Omental fat pad (tissue), 4 donors: ENCODE results near the gene SLC25A4. TPM values are rescaled to one million over a fixed set of nuclear protein-coding genes. Genes with fewer than 3 reads are reported as not detected.

Source experiments
- ATAC-seq: fragments of 150-250 bp; one replicate; pipeline ENCODE4 v1.9.1; 2016; ENCODE audit warnings: mild to moderate bottlenecking, moderate library complexity; ENCODE audit not compliant: low FRiP score
- DNase-seq: peaks from one replicate; pipeline ENCODE4 v3.0.0-alpha.2; 2019; ENCODE audit warnings: low spot score
- total RNA-seq, 4 donors: library from RNA; depleted of rRNA; stranded (reverse); fragments of >200 nt; gene quantifications; one replicate each; pipeline ENCODE4 v1.1.0, GENCODE V29; 2016
- TF ChIP-seq, protein P1 (sequence below), 3 donors: fragments of 450-650 bp; IDR thresholded peaks; one replicate each; pipeline ENCODE4 v1.5.1; 2016 to 2017; ENCODE audit warnings: antibody characterized with exemption in 3 of 3, mild to moderate bottlenecking in 3 of 3, moderate library complexity in 2 of 3

Gene SLC25A4
- total RNA-seq, 4 donors from 2014 or later = 14.4 to 25.9 (median 20.2) TPM

DNA sequence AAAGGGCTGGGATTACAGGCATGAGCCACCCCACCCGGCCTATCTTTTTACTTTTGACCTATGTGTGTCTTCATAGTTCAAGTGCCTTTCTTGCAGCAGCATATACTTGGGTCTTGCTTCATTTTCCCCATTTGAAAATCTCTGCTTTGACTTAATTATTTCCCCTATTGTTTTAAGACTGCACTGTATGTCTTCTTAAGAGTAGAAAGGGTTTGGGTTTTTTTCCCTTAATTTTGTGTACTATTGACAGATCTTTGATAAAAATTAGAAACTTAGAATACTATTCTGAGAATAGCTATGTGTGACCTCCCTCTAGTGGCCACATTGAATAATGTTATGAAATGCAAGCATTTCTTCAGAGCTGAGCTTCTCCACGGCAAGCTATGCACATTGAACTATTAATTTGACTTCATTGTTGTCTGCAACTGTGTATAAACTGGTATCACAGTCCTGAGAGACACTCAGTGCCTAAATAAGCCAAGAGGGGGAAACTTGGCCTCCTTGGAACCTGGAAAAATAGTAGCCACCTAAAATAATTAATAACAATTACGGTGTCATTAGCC, 8.7 kb upstream of the SLC25A4 start:
- no peak for DNase-seq
- TF ChIP-seq, protein P1, sequence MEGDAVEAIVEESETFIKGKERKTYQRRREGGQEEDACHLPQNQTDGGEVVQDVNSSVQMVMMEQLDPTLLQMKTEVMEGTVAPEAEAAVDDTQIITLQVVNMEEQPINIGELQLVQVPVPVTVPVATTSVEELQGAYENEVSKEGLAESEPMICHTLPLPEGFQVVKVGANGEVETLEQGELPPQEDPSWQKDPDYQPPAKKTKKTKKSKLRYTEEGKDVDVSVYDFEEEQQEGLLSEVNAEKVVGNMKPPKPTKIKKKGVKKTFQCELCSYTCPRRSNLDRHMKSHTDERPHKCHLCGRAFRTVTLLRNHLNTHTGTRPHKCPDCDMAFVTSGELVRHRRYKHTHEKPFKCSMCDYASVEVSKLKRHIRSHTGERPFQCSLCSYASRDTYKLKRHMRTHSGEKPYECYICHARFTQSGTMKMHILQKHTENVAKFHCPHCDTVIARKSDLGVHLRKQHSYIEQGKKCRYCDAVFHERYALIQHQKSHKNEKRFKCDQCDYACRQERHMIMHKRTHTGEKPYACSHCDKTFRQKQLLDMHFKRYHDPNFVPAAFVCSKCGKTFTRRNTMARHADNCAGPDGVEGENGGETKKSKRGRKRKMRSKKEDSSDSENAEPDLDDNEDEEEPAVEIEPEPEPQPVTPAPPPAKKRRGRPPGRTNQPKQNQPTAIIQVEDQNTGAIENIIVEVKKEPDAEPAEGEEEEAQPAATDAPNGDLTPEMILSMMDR (IDR thresholded peaks at IDR 0.05) = peak in 1 of 3 donors; percentile 4
- ATAC-seq = peak; percentile 76

DNA sequence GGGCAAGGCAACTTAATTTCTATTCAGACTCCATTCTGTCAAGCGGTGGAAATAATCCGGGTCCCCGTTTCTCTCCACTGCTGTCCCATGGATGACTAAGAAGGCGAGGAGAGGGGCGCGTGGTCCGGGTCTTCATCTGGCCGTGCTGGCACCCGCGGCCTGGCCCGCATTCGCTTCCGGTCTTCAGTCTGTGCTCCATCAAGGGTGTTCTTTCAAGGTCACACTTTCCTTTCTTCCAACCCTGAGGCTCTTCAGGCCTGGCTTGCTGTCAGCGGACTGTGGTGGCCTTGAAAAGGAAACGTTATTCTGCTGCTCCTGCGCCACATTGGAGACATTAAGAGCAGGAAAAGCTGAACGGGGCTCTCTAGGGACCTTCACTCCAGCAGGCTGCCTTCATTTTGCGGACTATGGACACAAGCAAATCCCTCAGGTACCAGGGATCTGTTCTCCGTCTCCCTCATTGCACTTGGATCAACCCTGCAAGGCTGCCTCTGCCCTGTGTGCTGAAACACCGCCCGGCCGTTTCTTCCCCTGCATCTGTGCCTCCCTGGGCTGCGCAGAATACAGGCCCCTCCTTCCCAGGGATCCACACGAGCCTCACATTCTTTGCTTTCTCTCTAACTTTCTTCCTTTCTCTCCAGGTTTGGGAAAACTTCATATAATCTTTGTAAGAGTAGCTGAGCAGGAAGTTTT, 5.7 kb upstream of the SLC25A4 start:
- ATAC-seq (no peak), DNase-seq (no peak)
- TF ChIP-seq, protein P1 (IDR thresholded peaks at IDR 0.05) = no peak

DNA sequence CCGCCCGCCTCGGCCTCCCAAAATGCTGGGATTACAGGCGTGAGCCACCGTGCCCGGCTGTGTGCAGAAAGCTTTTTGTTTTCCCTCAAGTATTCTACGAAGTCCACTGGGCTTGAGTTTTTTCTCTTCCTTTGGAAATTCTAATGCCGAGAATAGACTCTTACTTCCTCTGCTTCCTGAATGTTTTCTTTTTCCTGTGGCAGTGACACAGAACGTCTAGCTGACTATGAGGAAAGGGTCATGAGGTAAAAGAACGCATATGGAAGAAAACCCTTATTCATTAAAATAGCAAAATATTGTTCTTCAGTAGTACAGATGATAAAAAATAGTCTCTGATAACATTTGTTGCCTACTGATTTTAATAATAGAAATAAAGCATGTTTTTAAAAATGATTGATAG, 4.9 kb upstream of the SLC25A4 start:
- TF ChIP-seq, protein P1 (IDR thresholded peaks at IDR 0.05) = no peak
- no peak for DNase-seq
- no peak for ATAC-seq

DNA sequence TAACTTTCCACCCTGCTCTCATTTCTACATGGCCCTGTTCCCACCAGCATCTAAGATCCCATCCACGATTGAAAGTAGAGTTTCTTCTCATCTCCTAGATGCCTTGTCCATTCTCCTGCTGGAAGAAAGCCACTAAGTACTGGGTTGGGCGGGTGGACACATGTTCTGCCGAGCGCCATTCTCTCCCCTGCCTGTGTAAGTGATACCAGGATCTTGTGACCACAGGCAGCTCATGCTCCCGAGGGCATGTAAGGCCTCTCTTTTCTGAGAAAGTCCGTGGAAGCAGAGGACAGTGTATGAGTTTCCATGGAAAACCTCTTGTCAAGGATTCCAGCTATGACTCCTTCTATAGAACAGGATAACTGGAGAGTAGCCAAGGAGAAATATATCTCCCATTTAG, 3.3 kb upstream of the SLC25A4 start:
- TF ChIP-seq, protein P1 (IDR thresholded peaks at IDR 0.05) = no peak
- ATAC-seq (no peak), DNase-seq (no peak)

DNA sequence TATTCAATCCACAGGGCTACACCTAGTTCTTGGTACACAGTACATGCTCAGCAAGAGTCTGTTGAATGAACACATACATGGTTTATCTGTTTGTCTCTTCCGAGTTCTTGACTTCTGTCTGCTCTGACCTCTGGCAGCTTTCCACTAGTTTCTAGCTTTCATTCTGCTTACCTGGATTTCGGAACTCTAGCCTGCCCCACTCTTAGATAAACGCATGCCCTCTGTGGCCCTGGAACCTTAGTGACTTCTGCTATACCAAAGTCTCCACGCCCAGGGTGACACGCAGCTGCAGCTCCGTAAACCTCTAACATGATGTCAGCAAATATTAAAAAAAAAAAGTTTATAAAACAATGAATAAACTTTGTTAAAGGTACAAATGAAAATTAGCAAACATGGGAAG, 1.3 kb upstream of the SLC25A4 start:
- DNase-seq = no peak
- ATAC-seq = no peak
- TF ChIP-seq, protein P1 (IDR thresholded peaks at IDR 0.05) = no peak

DNA sequence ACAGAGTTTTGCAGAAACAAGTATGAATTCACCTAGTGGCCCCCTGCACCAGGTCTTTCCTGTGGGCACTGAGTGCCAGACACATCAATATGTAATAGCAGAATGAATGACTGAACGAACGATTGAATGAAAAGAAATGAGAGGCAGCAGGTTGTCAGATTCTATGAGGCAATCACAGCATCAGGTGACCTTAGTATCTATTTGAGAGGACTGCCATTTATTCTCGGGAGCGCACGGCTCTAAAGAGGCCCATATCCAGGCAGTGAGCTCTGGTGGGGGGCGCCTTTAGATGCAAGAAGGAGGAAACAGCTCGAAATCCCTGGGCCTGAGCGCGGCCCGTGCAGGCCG, 528 bp upstream of the SLC25A4 start:
- no peak for DNase-seq
- ATAC-seq = no peak
- TF ChIP-seq, protein P1 (IDR thresholded peaks at IDR 0.05) = no peak

DNA sequence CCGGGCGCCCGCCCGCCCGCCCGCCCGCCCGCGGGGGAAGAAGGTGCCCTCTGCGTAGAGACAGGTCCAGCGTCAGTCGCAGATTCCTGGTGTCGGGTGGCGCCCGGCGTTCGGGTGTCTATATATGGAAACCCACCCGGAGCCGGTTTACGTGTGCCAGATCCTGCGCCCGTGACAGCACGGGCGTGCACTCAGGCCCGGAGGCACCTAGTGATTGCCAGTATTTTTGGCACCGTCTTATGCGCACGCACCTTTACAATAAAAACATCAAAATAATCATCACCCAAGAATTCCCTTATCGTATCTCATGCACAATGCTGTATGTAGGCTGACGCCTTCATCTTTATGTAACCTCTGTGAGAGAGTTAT, 519 bp downstream of the SLC25A4 start:
- no peak for DNase-seq
- TF ChIP-seq, protein P1 (IDR thresholded peaks at IDR 0.05) = no peak
- ATAC-seq = peak; percentile 37
